HG03039 (cell line): Measurements from ENCODE around the gene CTTN.
"Not testable (repeated sequence)": the region's sequence is repeated elsewhere in the genome, so short reads cannot be mapped to it uniquely, and the experiment has no call there.

Source experiments
- ATAC-seq: cut with Tn5 transposase; IDR thresholded peaks from one replicate; pipeline ENCODE4 v1.9.1; 2021; ENCODE audit warnings: mild to moderate bottlenecking, moderate library complexity; ENCODE audit not compliant: unreplicated experiment

The CTTN gene

GRCh38 chr11:70378506-70379134, 19.7 kb upstream of the CTTN start:
- ATAC-seq, result no peak

- no peak for ATAC-seq
Observed at GRCh38 chr11:70381350-70381749, 17.0 kb upstream of the CTTN start.

GRCh38 chr11:70381872-70382861, 16.2 kb upstream of the CTTN start:
- ATAC-seq, result no peak

GRCh38 chr11:70383664-70384565, 14.4 kb upstream of the CTTN start:
- ATAC-seq, result no peak

- no peak for ATAC-seq
Observed at GRCh38 chr11:70384566-70385152, 13.7 kb upstream of the CTTN start.

GRCh38 chr11:70387564-70387963, 10.8 kb upstream of the CTTN start:
- no peak for ATAC-seq

- no peak for ATAC-seq
Observed at GRCh38 chr11:70389201-70389600, 9.1 kb upstream of the CTTN start.

GRCh38 chr11:70390882-70391281, 7.4 kb upstream of the CTTN start:
- not testable (repeated sequence) for ATAC-seq

GRCh38 chr11:70394211-70394950, 3.9 kb upstream of the CTTN start:
- no peak for ATAC-seq

GRCh38 chr11:70397336-70397982, 870 bp upstream of the CTTN start:
- no peak for ATAC-seq

- no peak for ATAC-seq
Observed at GRCh38 chr11:70398834-70399680, 728 bp downstream of the CTTN start.

- no peak for ATAC-seq
Observed at GRCh38 chr11:70399681-70400112, 1.4 kb downstream of the CTTN start.

GRCh38 chr11:70400643-70401042, 2.3 kb downstream of the CTTN start:
- ATAC-seq, result no peak

GRCh38 chr11:70402016-70402415, 3.7 kb downstream of the CTTN start:
- no peak for ATAC-seq

- no peak for ATAC-seq
Observed at GRCh38 chr11:70402685-70403084, 4.4 kb downstream of the CTTN start.

- no peak for ATAC-seq
Observed at GRCh38 chr11:70404244-70404643, 5.9 kb downstream of the CTTN start.

- ATAC-seq, result no peak
Observed at GRCh38 chr11:70405679-70406395, 7.5 kb downstream of the CTTN start.

- ATAC-seq, result no peak
Observed at GRCh38 chr11:70407121-70407520, 8.8 kb downstream of the CTTN start.
